ENCODE data around the gene S100A2. TPM values are rescaled to one million over a fixed set of nuclear protein-coding genes. Genes with fewer than 3 reads are reported as not detected.
"Not testable (repeated sequence)": the region's sequence is repeated elsewhere in the genome, so short reads cannot be mapped to it uniquely, and the experiment has no call there.

The S100A2 gene
- total RNA-seq, 4 donors from 2014 or later, result 2.7 to 73.3 (median 14.2) TPM

GRCh38 chr1:153527683-153528040 lies 38.0 kb downstream of the S100A2 start:
- Histone ChIP-seq H3K4me1 (peaks cover 0 to 26% (median 3%) of the 10 kb centered on the region in 3 donors), H3K36me3 (peaks cover 0 to 4% of the 10 kb centered on the region in 2 donors), H3K27ac (no peak overlapping the region), H3K4me3 (no peak overlapping the region), H3K27me3 (no peaks in the 10 kb centered on the region), H3K9me3 (no peaks in the 10 kb centered on the region)
- no peak for ATAC-seq
- WGBS, 2 donors (ENCODE audit: low coverage in 1 of 2), result 58 to 75% methylated on average over 2 to 5 of the region's 5 CpGs
- no peak for TF ChIP-seq POLR2A (IDR thresholded peaks at IDR 0.05)
- TF ChIP-seq EP300 (IDR thresholded peaks at IDR 0.05), result no peak

- 72 to 75% methylated on average over 4 to 7 of the region's 8 CpGs for WGBS, 2 donors (ENCODE audit: low coverage in 1 of 2)
- no peak for ATAC-seq
- Histone ChIP-seq H3K4me3 (no peak overlapping the region), H3K27me3 (no peaks in the 10 kb centered on the region), H3K4me1 (peaks cover 0 to 21% (median 0%) of the 10 kb centered on the region in 3 donors), H3K27ac (no peak overlapping the region), H3K9me3 (no peaks in the 10 kb centered on the region), H3K36me3 (peaks cover 0 to 4% of the 10 kb centered on the region in 2 donors)
- TF ChIP-seq EP300 (IDR thresholded peaks at IDR 0.05) (no peak), POLR2AphosphoS5 (IDR thresholded peaks at IDR 0.05) (no peak), POLR2A (IDR thresholded peaks at IDR 0.05) (no peak), CTCF (IDR thresholded peaks at IDR 0.05) (no peak)
Observed at GRCh38 chr1:153527023-153527682, 38.5 kb downstream of the S100A2 start.

- TF ChIP-seq POLR2A (IDR thresholded peaks at IDR 0.05) (no peak), EP300 (IDR thresholded peaks at IDR 0.05) (no peak)
- Histone ChIP-seq H3K27me3 (no peaks in the 10 kb centered on the region), H3K9me3 (no peaks in the 10 kb centered on the region), H3K27ac (no peak overlapping the region), H3K4me1 (peaks cover 0 to 12% (median 0%) of the 10 kb centered on the region in 3 donors), H3K4me3 (no peak overlapping the region), H3K36me3 (peaks cover 0 to 4% of the 10 kb centered on the region in 2 donors)
- no peak for ATAC-seq
- 56 to 69% methylated on average over 7 of the region's 8 CpGs for WGBS, 2 donors (ENCODE audit: low coverage in 1 of 2)
Observed at GRCh38 chr1:153526132-153526543, 39.5 kb downstream of the S100A2 start.

- H3K9me3 ChIP-seq, result no peaks in the 10 kb centered on the region
- H3K27ac ChIP-seq, result no peak overlapping the region
- H3K27me3 ChIP-seq, result no peaks in the 10 kb centered on the region
- H3K36me3 ChIP-seq, result peaks cover 0 to 4% of the 10 kb centered on the region in 2 donors
- TF ChIP-seq EP300 (IDR thresholded peaks at IDR 0.05) (no peak), CTCF (IDR thresholded peaks at IDR 0.05) (peak in 1 of 4 experiments; percentile 8), POLR2A (IDR thresholded peaks at IDR 0.05) (no peak)
- 27 to 60% methylated on average over 1 to 2 of the region's 3 CpGs for WGBS, 2 donors (ENCODE audit: low coverage in 1 of 2)
- H3K4me3 ChIP-seq, result no peak overlapping the region
- peaks cover 0 to 8% (median 0%) of the 10 kb centered on the region in 3 donors for H3K4me1 ChIP-seq
- peak; percentile 87 for ATAC-seq
Observed at GRCh38 chr1:153525088-153525728, 40.4 kb downstream of the S100A2 start.

- H3K4me3 ChIP-seq, H3K36me3 ChIP-seq, H3K27me3 ChIP-seq, H3K27ac ChIP-seq, ATAC-seq, H3K9me3 ChIP-seq, H3K4me1 ChIP-seq: not testable (repeated sequence)
- WGBS, 2 donors (ENCODE audit: low coverage in 1 of 2), result 59 to 87% methylated on average over 3 to 6 of the region's 14 CpGs
Observed at GRCh38 chr1:153522353-153523048, 43.1 kb downstream of the S100A2 start.

GRCh38 chr1:153521808-153522207 lies 43.8 kb downstream of the S100A2 start:
- H3K4me1 ChIP-seq, H3K4me3 ChIP-seq, ATAC-seq, H3K27ac ChIP-seq, H3K27me3 ChIP-seq, H3K9me3 ChIP-seq, H3K36me3 ChIP-seq: not testable (repeated sequence)
- WGBS, 2 donors (ENCODE audit: low coverage in 1 of 2), result 95% methylated on average over 12 of the region's 37 CpGs; no CpG with 5 or more reads in 1 of the 2 donors
